ENCODE data around the gene RBBP5.

- TF ChIP-seq CTCF (IDR thresholded peaks at IDR 0.05) (no peak), POLR2A (IDR thresholded peaks at IDR 0.05) (no peak)
Measured at GRCh38 chr1:205037539-205037938, 84.2 kb downstream of the RBBP5 start.
